Heart left ventricle (tissue), 13 donors: ENCODE data around the gene CSPG4.

Experiments used
- CTCF ChIP-seq, 12 donors: fragments of 200-600 bp; sonication (generic) in 4 of 12; IDR thresholded peaks; one replicate each; pipeline versions ENCODE4 v1.5.0 to v1.8.0; 2018 to 2022; ENCODE audit warnings: antibody characterized with exemption in 12 of 12, mild to moderate bottlenecking in 5 of 12
- POLR2A ChIP-seq, 2 donors: fragments of 450-650 bp; IDR thresholded peaks; one replicate each; pipeline ENCODE4 v1.6.1; 2017; ENCODE audit warnings: antibody characterized with exemption in 2 of 2, mild to moderate bottlenecking in 2 of 2, moderate library complexity in 2 of 2
- donor health status: ischemic (EF 13 %, LVEDD 7.1; RV severe dilation, severe dysfunction).
- donor health status: DM: no; HTN: yes; CAD: no.
- donor health status: DM: no; HTN: no; CAD: no.
- donor health status: ischemic (EF 25% LVEDD 6.9; RV normal size, moderate dysfunction).
- donor health status: ischemic (EF 25% LVEDD 5.7; RV mildly dilated, moderate dysfunction).
- donor health status: ischemic (EF 35%, LVEDD 5.7; RV mildly dilated, moderate dysfunction).
- donor health status: nonischemic (EF 11% LVEDD 7.7; RV severe dilation, severe dysfunction).
- donor health status: DM: yes; HTN: yes; CAD: no.
- donor health status: PGD.
- donor health status: ischemic (EF 29% LVEDD 5.4; RV normal size, mild dysfunction).
- donor health status: nonischemic (EF 23%, LVEDD 6.1; RV moderate dilation, normal function).

GRCh38 chr15:75714195-75714594 is 1.5 kb upstream of the CSPG4 start:
- TF ChIP-seq CTCF (IDR thresholded peaks at IDR 0.05) = no peak
- TF ChIP-seq POLR2A (IDR thresholded peaks at IDR 0.05) = no peak
